NCI-H1092 (cell line): ENCODE measurements around the gene NAV2.
A peak's percentile ranks its signal among the peaks of the same experiment; 100 is the strongest.

Experiments
- DNase-seq: peaks from one replicate; lab custom pipeline; 2025; lab: John Stamatoyannopoulos, UW

NAV2 gene

DNA sequence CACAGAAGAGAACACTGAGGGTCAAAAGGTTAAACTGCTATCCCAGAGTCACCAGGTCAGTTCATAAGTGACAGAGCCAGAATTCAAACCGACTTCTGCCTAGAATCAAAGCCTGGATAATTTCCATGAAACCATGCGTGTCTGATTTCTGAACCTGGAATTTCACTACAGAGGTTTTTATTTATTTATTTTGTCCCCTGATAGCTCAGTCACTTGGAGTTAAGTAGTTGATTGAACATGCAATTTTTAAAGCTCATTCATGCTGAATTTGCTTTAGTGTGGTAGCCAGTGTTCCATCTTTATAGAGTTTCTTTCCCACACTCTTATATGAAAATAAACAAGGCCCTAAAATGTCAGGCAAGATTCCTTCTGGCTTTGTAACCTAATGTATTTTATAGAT is 93.2 kb downstream of the NAV2 start:
- DNase-seq, result no peak

DNA sequence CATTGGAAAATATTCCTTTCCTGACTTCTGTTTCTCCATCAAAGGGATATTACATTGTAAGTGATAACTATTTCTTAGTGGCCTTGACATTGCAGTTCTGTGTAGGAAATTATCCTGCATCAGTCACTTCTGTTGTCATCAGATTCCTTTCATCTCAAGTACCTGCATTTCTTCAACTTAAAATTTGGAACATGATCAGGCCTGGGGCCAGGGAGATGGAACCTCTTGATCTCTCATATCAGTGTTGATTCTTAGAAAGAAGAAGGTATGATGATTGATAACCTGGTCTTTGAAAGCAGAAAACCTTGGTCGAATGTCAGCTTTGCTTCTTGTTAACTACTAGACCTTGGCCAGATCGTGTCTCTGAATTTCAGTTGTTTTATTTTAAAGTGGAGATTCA is 93.6 kb downstream of the NAV2 start:
- DNase-seq, result no peak

DNA sequence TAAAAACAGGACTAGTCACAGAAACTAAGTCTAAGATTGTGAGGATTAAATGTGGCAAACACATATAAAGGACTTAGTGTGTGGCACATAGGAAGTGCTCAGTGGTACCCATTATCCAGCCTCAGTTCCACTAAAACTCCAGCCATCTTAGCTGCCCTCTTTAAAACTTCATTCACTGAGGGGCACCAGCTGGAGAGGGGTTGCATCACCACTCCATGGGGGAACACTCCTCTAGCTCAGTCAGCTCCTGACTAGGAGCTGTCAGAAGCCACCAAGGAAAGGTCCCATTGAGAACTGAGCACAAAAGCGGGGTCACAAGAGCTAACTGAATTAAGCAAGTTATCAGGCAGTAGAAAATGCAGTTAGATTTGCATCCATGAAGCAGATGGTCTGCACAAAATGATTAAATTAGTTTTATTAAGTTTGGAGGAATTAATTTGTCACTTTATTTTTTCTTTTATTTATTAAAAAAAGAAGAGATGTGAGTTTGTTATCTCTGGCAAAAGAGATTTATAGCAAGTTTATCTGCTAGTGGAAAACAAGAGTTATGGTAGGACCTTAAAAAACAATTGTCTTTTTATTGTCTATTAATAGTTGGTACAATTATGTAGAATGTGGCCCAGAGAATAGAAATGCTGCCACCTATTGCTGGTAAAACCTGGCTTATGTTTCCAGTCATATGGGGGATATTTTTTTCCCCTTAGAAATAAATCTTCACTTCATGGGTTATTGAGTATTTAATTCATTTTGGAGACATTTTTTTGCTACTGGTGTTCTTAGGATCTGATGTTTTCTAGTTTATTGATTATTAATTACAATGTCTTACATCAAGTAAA is 95.7 kb downstream of the NAV2 start:
- DNase-seq, result no peak

DNA sequence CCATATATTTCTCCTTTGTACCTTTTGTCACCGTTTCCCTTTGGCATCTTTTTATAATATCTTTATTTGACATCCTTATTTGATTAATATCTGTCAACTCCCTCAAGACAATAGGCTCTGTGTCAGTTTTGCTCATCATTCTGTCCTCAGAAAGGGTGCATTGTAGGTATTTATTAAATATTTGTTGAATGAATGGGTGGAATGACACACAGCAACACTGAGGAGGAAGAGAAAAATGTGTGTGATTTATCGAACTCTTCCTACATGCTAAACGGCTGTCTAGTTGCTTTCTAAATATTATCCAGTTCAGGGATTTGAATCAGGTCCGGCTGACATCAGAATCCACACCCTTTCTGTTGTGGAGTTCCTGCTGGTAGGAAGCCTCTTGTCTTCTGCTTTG is 98.2 kb downstream of the NAV2 start:
- no peak for DNase-seq

DNA sequence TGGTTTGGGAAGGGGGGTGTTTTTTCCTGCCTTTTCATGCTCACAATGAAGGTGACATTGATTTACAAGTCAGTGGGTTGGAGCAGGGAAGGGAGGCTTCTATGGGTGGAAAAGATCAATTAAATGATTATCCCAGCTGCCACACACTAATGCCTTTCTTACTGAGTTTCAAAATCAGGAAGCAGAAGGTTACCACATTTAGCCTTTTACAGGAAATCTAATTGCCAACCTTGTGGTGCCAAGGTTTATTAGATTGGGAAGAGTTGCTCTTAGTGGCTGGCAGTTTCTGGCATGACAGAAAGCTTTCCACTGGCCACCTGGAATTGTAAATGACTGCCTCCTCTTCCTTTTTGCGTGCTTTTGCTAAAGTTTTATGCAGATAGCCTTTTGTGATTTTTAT is 98.7 kb downstream of the NAV2 start:
- peak; percentile 38 for DNase-seq

DNA sequence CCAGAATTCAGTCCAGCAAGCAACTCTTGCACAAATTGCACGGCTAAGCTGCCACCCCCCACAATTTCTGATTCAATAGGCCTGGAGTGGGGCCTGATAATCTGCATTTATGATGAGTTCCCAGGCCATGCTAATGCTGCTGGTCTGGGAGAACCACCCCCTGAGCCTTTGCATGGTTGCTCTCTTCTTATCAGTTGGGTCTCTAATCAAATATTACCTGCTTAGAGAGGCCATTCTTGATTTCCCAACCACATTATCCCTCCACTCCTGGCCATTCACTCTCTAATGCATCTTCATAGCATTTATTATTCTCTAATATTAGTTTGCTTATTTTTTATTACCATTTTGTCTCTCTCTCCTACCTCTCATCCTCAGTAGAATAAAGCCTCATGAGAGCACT is 99.5 kb downstream of the NAV2 start:
- no peak for DNase-seq

DNA sequence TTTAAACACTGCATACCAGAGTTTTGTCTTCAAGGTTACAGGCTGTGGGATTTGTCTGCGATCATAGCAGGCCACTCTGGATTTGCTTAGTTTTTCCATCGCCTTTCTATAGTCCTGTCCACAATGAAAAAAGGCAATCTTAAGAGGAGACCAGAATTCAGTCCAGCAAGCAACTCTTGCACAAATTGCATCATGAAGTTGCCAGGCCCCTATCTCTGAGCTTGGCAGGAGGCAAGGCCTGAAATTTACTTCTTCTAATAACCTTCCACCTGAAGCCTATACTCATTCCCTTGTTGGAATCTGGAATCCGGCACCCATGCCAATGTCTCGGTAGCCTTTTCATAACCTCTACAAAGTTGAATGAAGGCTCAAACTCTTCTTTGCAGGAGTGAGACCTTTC is 100.1 kb downstream of the NAV2 start:
- no peak for DNase-seq

DNA sequence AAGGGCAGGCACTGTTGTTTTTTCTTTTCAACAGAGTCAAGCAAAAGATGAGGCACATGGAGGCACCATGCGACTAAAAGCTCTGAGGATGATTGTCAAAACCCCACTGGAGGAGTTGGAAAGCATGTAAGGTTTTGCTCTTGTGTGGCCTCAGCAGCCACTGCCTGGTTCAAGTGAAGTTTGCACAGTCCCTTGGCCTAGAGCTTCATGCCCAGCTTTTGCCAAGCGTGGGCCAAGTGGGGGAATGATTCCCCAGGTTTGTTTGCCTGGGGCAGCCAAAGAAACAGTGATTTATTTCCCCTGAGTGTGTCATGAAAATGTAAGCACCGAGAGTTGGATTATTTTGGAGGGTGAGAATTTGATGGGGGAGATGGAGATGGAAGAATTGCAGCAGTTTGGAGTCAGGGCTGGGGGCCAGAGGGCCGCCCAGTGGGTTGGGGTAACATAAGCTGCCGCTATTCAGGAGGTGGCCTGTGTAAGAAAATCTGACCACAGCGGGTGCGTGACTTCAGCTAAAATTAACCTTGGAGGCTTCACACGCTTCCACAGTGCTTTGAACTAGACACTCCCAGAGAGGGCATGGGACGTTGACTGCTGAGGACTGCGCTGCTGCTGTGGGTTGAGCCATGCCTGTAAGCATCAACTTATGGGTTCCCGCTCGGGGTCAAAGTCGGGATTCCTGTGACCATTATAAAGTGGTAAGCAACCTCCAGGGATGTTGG is 100.7 kb downstream of the NAV2 start:
- no peak for DNase-seq

DNA sequence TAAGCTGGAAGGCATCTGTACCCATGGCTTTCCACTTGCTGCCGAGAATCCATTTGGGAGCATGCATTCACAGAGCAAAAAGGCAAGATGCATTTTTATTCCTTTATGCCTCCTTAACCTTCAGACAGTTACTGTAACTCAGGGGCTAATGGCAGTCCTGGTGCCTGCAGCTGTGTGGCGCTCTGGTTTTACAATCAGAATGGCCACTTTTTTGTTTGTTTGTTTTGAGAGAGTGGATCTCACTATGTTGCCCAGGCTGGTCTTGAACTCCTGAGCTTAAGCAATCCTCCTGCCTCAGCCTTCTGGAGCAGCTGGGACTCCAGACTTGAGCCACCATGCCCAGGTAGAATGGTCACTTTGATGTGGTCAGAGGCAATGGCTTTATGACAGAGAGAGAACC is 101.8 kb downstream of the NAV2 start:
- peak; percentile 24 for DNase-seq

DNA sequence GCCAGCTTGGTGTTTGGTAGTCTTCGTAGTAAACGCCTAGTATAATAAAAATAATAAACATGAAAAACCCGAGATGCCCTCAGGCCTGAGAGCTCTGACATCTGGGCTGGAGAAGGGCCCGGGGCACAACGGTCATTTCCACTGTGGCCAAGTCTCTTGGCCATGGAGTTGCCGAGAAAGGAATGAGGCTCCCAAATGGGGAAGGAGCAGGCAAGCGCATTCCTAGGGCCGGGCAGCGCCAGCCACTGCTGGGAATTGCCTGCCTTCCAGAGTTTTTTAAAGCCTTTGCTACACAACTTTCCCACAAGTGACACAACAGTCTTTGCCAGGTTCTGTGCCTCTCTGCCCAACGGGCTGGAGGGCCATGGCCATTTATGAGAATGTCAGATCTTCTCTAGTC is 103.4 kb downstream of the NAV2 start:
- no peak for DNase-seq

DNA sequence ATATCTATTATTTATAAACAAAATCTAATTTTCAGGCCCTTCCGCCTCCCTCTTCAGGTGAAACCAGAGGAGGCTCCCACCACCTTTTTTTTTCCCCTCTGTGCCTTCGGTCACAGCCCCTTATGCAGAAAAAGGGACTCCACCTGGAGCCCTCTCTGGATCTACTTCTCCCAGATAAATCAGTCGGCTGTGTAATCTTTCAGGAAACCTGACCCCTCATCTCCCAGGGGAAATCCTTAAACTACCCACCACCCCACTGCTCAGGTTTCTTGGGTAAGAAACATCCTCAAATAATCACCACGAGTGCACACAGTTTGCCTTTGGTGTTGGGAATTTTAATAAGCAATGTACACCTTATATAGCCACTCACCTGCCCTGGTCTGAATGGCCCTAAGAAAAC is 104.2 kb downstream of the NAV2 start:
- no peak for DNase-seq

DNA sequence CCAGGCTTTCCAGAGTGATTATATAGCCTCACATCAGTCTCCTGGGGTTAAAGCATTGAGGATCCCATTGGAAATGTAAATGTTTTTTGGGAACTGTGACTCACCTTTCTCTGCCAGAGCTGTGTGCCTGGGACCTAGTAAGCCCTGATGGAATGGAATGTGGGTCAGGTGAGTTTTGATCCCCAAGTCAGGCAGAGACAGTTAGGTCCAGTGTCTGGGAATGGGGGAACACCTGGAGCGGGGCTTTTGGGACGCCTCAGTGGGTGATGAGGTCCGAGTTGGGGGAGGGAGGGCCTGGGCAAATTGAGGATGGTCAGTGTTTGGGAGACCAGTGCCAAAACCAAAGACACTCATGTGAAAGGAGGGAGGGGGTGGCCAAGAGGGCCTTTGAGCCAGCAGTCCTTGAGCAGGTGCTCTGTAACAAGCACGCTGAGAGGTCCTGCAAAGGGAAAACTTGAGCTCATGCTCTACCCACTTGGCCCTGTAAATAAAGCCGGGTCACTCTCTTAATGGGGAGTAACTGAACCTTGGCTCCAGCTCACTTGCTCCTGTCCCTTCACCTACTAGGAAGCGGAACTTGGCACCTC is 104.7 kb downstream of the NAV2 start:
- DNase-seq, result no peak

DNA sequence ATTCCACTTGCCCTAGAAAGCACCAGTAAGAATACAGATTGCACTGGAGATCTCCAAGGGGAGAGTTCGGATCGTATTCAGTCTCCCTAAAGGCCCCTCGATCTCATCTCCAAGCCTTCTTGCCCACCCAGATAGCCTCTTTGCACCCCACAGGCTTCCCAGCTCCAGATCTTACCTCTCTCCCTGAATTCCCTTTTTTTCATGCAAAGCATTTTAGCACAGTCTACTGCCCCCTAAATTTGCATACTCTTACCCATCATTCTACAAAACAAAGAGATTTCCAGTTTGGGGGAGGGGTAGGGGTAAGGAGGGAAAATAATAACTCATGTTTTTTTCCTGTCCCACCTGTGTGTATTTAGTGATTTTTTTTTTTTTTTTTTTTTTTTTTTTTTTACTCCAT is 105.2 kb downstream of the NAV2 start:
- no peak for DNase-seq

DNA sequence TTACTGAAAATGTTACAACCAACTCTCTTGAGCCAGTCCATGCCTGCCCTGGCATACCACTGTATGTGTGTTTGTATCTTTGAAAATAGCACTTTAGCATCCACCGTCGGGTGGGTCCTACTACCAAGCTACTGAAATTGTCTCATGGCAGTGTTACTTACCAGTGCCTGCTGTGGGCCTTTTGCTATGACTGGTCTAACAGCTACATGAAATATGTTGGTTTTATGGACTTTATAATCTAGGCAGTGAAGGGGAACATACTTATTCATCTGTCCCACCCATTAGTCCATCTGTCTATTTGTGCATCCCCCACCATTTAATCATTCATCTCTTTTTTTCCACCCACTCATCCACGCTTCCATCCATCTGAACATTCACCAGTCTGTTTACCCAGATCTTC is 106.0 kb downstream of the NAV2 start:
- peak; percentile 53 for DNase-seq

DNA sequence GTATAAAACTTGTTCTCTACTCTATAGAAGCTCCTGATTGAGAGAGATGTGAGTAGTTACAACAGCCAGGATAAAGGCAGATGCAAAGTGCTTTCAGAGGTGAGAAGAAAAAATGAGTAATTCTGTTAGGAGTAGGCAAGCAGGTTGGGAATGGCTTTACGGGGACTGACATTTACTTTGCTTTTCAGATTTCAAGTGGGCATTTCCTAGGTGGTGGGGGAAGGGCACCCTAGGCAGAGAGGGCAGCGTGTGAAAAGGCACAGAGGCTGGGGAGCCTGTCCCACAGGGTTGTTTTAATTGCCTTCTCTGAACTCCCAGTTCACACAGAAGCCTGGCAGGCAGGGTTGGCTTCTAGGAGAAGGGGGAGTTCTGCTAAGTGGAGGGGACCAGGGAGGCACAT is 106.5 kb downstream of the NAV2 start:
- DNase-seq, result peak; percentile 71

DNA sequence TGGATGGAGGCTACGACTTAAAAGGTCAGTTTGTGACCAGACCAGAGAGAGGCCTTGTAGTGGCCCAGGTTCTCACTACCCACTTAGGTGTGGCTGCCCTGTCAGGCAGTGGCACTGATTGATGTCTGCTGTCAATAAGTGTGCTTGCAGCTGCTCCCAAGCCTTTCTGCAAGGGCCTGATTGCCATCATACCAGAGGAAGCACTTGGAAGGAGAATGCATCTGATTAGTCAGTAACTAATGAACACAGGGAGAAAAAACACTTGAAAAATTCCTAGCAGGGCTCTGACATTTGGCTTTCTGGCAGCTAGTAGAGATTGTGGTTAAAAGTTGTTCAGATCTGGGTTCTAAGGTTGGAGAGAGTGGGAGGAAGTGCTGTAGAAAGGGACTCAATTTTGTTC is 107.5 kb downstream of the NAV2 start:
- no peak for DNase-seq

DNA sequence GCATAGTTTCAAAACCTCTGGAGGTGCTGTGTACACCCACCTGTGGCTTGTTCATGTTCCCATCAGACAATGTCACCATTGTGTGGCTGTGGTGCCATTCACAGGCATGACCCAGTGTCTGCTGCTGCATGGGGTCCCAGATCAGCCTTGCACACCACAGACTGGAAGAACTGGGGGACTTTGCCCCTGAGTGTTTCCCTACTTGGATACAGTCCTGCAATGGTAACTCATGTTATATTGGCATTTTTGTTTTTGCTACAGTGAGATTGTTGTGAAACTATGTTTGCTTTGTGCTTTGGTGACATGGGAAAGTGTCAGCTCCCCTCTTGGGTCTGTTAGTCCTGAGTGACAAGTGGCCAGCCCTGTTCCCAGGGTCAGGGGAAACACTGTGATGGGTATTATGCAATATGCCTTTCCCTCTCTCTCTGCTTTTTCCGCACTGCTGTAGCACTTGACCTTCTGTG is 108.8 kb downstream of the NAV2 start:
- DNase-seq, result no peak

DNA sequence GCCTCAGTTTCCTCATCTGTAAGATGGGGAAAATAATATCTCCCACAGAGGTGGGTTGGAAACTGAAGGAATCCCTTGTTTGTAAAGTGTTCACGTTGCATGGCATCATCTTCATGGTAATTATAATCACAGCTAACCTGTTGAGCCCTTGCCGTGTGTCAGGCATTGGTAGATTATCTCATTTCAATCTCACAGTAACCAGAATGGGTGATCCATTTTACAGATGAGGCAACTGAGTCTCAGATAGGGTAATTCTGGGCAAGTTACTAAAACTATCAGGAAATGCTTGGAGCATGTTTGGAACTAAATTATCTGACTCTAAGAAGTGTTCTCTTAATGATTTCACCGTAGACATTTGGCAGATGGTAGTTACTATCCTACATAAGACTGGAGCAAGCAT is 109.4 kb downstream of the NAV2 start:
- DNase-seq, result no peak

DNA sequence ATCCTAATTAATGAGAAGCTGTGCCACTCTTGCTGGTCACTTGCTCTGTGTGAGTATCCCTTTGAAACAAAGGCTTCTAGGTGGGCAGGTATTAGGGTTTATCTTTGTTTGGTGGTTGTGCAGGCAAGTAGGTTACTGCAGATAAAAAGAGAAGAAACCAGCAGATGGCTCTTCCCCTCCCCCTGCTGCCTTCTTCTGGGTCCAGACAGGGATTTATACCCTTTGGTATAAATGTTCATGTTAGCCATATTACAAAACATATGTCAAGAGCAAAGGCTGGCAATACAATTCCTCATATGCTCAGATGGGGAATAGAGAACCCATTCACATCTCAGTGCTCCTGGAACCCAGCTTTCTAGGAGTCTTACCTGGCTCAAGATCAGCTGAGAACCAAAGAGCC is 109.9 kb downstream of the NAV2 start:
- no peak for DNase-seq

DNA sequence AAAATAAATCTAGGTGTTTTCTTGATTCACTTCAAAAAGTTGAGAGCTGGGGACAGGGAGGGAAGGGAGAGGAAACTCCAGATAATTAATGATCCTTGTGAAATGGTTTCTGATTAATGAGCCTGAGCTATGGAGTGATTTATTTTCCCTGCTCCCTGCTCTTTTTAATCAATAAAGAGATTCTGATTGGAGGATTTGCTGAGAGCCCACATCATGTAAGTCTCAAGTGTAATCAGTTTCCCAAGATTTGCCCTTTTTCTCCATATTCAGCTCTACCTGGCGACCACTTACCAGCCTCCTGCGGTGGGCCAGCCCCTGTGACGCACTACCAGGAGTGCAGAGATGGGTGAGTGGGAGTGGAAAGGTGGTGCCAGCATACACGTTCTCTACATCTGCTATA is 114.0 kb downstream of the NAV2 start:
- no peak for DNase-seq

DNA sequence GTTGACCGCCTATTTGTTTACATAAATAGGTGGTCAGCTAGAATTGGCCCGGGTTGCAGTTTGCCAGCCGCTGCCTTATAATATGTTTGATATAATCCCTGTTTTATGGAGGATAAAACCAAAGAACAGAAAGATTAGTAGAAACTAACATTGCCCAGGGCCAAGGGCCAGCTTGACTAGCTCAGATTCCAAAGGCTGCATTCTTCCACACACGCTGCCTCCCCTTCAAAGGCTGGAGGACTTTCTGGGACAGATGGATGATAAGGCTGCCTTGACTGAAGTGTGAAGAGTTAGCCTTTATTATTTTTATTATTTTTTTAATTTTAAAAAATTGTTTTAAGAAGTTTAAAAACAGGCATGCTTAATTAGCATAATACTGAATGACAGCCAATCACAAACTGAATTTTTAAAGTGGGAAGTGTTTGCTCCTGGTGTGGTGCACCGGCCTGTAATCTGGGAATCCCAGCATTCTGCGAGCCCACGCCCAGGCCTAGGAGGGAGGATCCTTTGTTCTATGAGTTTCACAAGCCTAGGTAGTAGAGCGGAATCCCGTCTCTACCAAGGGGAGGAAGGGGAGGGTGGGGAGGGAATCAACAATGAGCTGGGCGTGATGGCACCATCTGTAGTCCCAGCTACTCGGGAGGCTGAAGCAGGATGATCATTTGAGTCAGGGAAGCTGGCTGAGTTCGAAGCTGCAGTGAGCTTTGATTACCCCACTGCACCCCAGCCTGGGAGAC is 114.9 kb downstream of the NAV2 start:
- no peak for DNase-seq

DNA sequence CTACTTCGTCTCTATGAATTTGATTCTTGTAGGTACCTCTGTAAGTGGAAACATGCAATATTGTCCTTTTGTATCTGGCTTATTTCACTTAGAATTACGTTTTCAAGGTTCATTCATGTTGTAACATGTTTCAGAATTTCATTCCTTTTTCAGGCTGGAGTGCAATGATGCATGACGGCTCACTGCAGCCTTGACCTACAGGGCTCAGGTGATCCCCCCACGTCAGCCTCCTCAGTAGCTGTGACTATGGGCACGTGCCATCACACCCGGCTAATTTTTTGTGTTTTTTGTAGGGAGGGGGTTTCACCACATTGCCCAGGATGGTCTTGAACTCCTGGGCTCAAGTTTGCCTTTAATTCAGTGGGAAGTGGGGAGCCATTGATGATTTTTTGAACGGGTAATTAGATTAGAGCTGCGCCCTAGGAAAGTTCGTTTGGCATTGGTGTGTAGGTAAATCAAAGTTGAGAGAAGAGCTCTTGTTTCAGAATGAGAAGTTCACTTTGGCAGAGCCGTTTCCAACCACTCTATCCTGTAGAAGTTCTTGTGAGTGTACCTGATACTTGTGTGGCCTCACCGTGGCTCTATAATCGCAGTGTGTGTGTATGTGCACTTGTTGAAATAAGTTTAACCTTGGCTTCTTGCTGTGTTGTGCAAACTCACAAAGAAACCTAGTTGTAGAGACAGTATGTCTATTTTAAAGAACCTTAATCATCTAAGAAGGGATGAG is 115.9 kb downstream of the NAV2 start:
- DNase-seq, result no peak
